SK-N-MC (cell line): Measurements from ENCODE around the gene CDC25B.

Experiments used
- DNase-seq: peaks from one replicate; pipeline ENCODE4 v3.0.0-alpha.2; 2011; ENCODE audit warnings: low read depth, low spot score
- H3K27ac ChIP-seq: fragments of 200-600 bp; sonication (generic); 2 replicates; pipeline ENCODE4 v1.5.1; 2016; ENCODE audit warnings: mixed run types
- H3K36me3 ChIP-seq: fragments of 200-600 bp; sonication (generic); 2 replicates; pipeline ENCODE4 v1.6.1; 2017; ENCODE audit warnings: antibody characterized with exemption, low read length, mixed read lengths; ENCODE audit not compliant: insufficient read depth
- H3K4me3 ChIP-seq: fragments of 200-600 bp; sonication (generic); 2 replicates; pipeline ENCODE4 v1.5.1; 2016
- H3K9ac ChIP-seq: fragments of 200-600 bp; sonication (generic); 2 replicates; pipeline ENCODE4 v1.8.0; 2017; ENCODE audit warnings: mixed run types, mixed read lengths; ENCODE audit not compliant: insufficient read length
- H3K9me3 ChIP-seq: fragments of 200-600 bp; sonication (generic); 2 replicates; pipeline ENCODE4 v1.6.1; 2017; ENCODE audit warnings: low read depth, mild to moderate bottlenecking, antibody characterized with exemption, low read length, moderate library complexity, mixed read lengths
- EZH2 ChIP-seq: fragments of 200-600 bp; sonication (generic); IDR thresholded peaks from one replicate; pipeline ENCODE4 v1.6.1; 2017; ENCODE audit warnings: antibody characterized with exemption
- FOXP2 ChIP-seq: optimal IDR thresholded peaks from 2 replicates; pipeline ENCODE3; 2011; ENCODE audit warnings: mild to moderate bottlenecking, moderate library complexity; ENCODE audit not compliant: insufficient read depth; ENCODE audit errors: extremely low read length, control extremely low read depth
- POLR2AphosphoS5 ChIP-seq: IDR thresholded peaks from 2 replicates; pipeline ENCODE4 v1.6.1; 2012; ENCODE audit warnings: mild to moderate bottlenecking, low read depth, low read length, borderline replicate concordance

CDC25B gene

DNA sequence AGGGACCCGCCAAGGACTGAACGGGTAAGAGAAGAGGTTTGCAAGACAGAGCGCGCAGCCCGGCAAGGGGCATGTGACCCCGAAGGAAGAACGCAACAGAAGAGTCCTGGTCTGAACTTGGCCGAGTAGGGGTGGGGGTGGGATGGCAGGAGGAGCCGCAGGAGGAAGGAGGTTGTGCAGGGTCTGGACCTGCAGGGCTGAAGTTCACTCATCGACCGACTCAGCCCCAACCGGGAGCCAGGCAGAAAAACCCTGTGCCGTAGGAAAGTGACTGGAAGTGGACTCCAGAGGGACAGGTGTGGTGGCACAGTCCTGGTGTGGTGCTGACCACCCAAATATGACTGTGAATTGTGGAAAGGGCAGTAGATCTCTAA is 43.7 kb upstream of the CDC25B start:
- Histone ChIP-seq H3K4me3 (no peak overlapping the region), H3K36me3 (peaks cover 25% of the 10 kb centered on the region; the same call in 1 of the 2 replicates), H3K9ac (no peak overlapping the region), H3K27ac (no peak overlapping the region), H3K9me3 (no peaks in the 10 kb centered on the region)
- DNase-seq = no peak
- no peak for TF ChIP-seq POLR2AphosphoS5
- TF ChIP-seq EZH2 = no peak
- no peak for TF ChIP-seq FOXP2

DNA sequence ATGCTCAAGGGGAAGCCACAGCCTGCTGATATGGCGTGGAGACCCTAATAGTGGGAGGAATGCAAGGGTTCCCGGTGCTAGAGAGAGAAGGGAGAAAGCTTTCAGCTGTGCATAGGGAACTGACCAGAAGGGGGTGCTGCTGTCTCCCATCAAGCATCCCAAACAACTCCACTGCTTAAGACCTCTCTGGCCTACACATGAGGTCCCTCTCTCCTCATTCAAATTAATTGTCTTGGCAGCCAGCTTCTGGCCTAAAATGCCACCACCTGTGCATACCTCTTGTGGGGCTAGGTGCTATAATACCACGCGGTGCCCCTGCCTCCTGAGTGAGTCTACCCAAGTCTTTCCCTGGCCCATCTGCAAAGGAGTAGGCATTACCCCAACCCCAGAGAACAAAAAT is 43.0 kb upstream of the CDC25B start:
- no peak overlapping the region for H3K27ac ChIP-seq
- peak; percentile 45 for DNase-seq
- H3K36me3 ChIP-seq = peaks cover 32% of the 10 kb centered on the region
- TF ChIP-seq EZH2 (no peak), POLR2AphosphoS5 (no peak), FOXP2 (no peak)
- no peak overlapping the region for H3K9ac ChIP-seq
- no peaks in the 10 kb centered on the region for H3K9me3 ChIP-seq
- H3K4me3 ChIP-seq = no peak overlapping the region

DNA sequence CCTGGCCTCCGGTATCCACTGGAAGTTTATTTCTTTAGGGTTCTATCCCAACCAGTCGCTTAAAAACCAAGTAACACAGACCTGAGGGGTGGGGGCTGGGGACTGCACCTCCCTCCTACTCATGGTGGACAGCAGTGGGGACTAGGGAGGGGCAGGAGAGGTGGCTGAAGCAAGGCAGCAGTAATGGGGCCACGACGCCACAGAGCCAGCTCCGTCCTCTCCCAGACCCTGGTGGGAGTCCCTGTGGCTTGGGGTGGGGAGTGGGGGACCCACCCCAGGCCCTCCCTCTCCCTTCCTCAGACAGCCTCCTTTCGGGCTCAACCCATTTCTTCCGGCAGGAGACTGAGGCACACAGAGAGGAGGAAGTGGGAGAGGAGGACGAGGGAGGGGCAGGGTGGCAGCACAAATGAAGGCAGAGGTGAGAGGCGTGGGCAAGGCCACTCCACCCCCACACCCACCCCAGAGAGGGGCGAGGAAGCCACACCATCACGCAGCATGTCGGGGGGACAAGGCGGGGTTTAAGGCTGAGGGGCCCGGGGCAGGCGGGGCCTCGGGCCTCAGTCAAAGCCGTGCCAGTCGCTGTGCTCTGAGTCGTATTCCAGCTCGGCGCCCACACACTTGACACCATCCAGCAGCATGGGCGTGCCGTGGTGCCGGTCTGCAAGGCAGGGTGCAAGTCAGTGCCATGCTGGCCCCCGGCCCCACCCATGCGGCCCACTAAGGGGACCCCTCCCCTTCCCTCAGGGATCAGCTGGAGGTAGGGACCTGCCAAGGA is 42.4 kb upstream of the CDC25B start:
- no peak for DNase-seq
- TF ChIP-seq FOXP2 (no peak), EZH2 (no peak), POLR2AphosphoS5 (no peak)
- peaks cover 37% of the 10 kb centered on the region for H3K36me3 ChIP-seq
- no peak overlapping the region for H3K4me3 ChIP-seq
- H3K27ac ChIP-seq = no peak overlapping the region
- no peaks in the 10 kb centered on the region for H3K9me3 ChIP-seq
- no peak overlapping the region for H3K9ac ChIP-seq

DNA sequence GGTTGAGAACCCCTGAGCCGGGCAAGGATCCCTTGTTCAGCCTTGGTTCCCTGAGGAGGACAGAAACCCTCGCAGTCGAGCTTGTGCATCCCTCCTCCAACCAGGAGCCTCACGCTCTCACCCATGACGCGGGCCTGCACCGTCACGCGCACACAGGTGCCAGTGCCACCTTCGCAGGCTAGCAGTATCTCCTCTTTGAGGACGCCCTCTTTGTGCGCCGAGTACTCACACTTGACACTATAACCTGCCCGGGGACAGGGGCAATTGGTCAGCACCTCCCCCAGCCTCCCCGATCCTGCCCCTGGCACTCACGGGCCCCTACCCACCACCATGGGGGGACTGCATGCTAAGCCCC is 41.9 kb upstream of the CDC25B start:
- no peak overlapping the region for H3K27ac ChIP-seq
- H3K4me3 ChIP-seq = no peak overlapping the region
- H3K36me3 ChIP-seq = peaks cover 41% of the 10 kb centered on the region
- TF ChIP-seq FOXP2 (no peak), POLR2AphosphoS5 (no peak), EZH2 (no peak)
- no peak overlapping the region for H3K9ac ChIP-seq
- H3K9me3 ChIP-seq = no peaks in the 10 kb centered on the region
- DNase-seq = no peak

DNA sequence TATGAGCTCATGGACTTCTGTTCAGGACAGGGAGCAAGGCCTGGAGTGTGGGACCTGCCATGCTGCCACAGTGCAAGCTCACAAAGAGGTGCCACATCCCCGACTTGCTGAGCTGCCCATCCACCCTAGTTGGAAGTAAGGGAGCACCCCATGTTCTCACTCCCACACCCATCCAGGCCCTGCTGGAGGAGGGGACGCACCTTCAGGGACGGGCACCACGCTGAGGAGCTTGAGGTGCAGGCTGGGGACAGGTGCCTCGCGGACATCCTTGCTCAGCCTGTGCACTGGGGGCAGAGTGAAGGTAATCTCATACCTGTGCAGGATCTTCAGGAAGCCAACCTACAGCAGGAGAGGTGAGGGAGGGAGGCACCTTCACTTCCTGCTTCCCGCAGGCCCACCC is 40.8 kb upstream of the CDC25B start:
- TF ChIP-seq POLR2AphosphoS5 (no peak), FOXP2 (no peak), EZH2 (no peak)
- no peak for DNase-seq
- Histone ChIP-seq H3K4me3 (no peak overlapping the region), H3K9ac (no peak overlapping the region), H3K27ac (no peak overlapping the region), H3K36me3 (peaks cover 41% of the 10 kb centered on the region), H3K9me3 (no peaks in the 10 kb centered on the region)

DNA sequence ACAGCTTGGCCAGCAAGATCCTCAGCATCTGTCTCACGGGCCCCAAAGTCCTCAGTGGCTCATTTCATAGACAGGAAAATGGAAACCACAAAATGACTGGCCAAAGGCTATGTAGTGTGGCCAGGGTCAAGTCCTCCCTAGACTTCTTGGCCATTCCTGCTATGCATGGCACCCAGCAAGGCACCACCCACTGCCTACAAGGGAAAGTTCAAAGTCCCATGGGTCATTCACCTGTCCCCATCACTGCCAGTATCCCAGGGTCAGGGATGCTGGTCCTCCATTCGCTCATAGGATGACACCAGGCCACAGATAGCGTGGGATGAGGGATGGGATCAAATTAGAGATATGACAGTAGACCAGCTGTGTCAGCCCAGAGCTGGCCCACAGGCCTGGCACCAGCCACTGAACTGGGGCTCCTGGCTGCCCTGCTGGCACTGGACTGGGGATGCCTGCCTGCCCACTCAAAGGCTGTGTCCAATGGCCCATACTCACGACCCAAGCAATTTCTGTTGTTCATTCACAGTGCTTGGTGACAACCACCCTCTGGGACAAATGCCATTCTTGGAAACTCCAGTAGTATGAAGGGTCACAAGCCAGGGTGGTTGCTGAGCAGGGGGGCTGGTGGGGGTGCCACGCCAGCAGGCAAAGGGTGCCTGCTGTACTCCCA is 40.2 kb upstream of the CDC25B start:
- H3K27ac ChIP-seq = no peak overlapping the region
- H3K4me3 ChIP-seq = no peak overlapping the region
- H3K36me3 ChIP-seq = peaks cover 41% of the 10 kb centered on the region
- no peak overlapping the region for H3K9ac ChIP-seq
- no peak for TF ChIP-seq EZH2
- TF ChIP-seq FOXP2 = no peak
- TF ChIP-seq POLR2AphosphoS5 = no peak
- no peaks in the 10 kb centered on the region for H3K9me3 ChIP-seq
- DNase-seq = no peak

DNA sequence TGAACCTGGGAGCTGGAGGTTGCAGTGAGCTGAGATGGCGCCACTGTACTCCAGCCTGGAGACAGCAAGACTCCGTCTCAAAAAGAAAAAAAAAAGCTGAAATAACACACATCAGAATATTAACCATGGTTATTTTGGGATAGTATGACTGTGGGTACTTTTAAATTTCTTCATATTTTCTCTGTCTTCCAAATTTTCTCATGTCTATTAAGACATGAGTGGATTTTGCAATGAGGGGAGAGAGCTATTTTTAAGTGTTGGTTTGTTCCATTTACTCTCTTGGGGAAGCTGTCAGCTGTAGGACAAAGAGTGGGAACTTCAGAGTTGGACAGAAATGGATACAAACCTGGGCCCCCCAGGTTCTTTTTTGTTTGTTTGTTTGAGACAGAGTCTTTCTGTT is 38.8 kb upstream of the CDC25B start:
- no peak for TF ChIP-seq EZH2
- TF ChIP-seq POLR2AphosphoS5 = no peak
- no peak overlapping the region for H3K4me3 ChIP-seq

DNA sequence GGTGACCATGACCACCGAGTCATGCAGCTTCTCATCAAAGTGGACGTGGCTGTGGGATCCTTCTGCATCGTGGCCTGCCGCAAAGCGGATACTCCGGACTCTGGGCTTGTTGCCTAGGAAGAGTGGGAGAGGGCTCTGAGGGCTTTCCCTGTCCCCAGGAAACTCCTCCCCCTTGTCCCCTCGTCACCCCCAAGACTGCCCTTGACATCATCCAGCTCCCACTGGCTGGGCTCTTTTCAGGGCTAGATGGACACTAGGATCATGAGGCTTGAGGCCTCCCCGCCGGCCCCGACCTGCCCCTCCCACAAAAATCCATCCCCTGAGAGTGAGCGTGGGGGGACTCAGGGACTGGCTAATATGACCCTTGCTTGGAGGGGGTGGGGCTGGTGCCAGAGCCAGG is 37.5 kb upstream of the CDC25B start:
- TF ChIP-seq EZH2 (no peak), FOXP2 (no peak), POLR2AphosphoS5 (no peak)
- Histone ChIP-seq H3K27ac (no peak overlapping the region), H3K36me3 (peaks cover 46% of the 10 kb centered on the region), H3K9me3 (no peaks in the 10 kb centered on the region), H3K4me3 (no peak overlapping the region), H3K9ac (no peak overlapping the region)
- no peak for DNase-seq

More for the DNA sequence above, 38.8 kb upstream of the CDC25B start:
- H3K27ac ChIP-seq = no peak overlapping the region
- DNase-seq = no peak
- peaks cover 46% of the 10 kb centered on the region for H3K36me3 ChIP-seq
- H3K9me3 ChIP-seq = no peaks in the 10 kb centered on the region
- H3K9ac ChIP-seq = no peak overlapping the region

DNA sequence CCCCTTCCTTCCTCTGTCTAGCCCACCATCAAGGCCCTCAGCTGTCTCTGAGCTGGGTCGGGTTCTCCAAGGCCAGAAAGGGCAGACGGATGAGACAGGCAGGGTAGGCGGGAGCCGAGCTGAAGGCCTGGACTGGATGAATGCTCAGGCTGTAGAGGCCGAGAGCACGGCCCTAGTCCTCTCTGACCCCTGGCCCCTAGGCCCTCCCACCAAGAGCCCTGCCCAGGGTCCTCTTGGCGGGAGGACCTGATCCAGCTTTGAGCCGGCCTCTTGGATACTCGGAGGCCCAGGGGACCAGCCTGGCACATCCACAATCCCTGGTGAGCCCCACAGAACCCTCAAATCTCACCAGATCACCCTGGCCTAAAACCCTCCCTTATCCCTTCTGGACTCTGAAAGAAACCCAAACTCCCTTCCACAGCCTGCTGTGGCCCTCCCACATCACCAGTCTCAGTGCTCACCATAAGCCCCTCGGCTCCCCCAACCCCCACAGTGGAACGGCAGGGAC is 36.7 kb upstream of the CDC25B start:
- DNase-seq = no peak
- Histone ChIP-seq H3K4me3 (no peak overlapping the region), H3K9me3 (no peaks in the 10 kb centered on the region), H3K36me3 (peaks cover 45% of the 10 kb centered on the region), H3K27ac (no peak overlapping the region), H3K9ac (no peak overlapping the region)
- TF ChIP-seq FOXP2 (no peak), EZH2 (no peak), POLR2AphosphoS5 (no peak)
